Stimulated activated naive CD8-positive, alpha-beta T cell treated with anti-CD3 and anti-CD28 coated beads, Interleukin-15, amount 100 ng/mL, for 72 hours (primary cell): ENCODE data around the gene NUCB1.

Source experiments
- ATAC-seq: fragments of 150-1000 bp; cut with Tn5 transposase; 2 replicates; pipeline ENCODE4 v1.10.0; 2021; ENCODE audit warnings: mild to moderate bottlenecking, moderate library complexity
- DNase-seq, 2 donors: peaks; one replicate each; pipeline ENCODE4 v3.0.0; 2021 to 2022
- H3K27ac Mint-ChIP-seq, 2 donors: one replicate each; pipeline ENCODE4 v1.8.0; 2022; ENCODE audit warnings: mild to moderate bottlenecking in 2 of 2, mixed read lengths in 2 of 2, moderate library complexity in 2 of 2
- H3K27me3 Mint-ChIP-seq: one replicate; pipeline ENCODE4 v1.8.0; 2022; ENCODE audit warnings: mixed read lengths
- H3K4me1 Mint-ChIP-seq: one replicate; pipeline ENCODE4 v1.8.0; 2022; ENCODE audit warnings: mild to moderate bottlenecking, mixed read lengths
- H3K4me3 Mint-ChIP-seq, 2 donors: one replicate each; pipeline ENCODE4 v1.8.0; 2022; ENCODE audit warnings: mild to moderate bottlenecking in 2 of 2, mixed read lengths in 2 of 2, moderate library complexity in 1 of 2
- H3K9me3 Mint-ChIP-seq, 2 donors: one replicate each; pipeline ENCODE4 v1.8.0; 2022; ENCODE audit warnings: mixed read lengths in 2 of 2

Gene NUCB1

GRCh38 chr19:48955308-48955958, 55.3 kb downstream of the NUCB1 start:
- DNase-seq, result no peak

GRCh38 chr19:48958006-48958405, 57.9 kb downstream of the NUCB1 start:
- H3K27me3 Mint-ChIP-seq, result no peaks in the 10 kb centered on the region
- H3K4me1 Mint-ChIP-seq, result peaks cover 77% of the 10 kb centered on the region
- no peak overlapping the region for H3K4me3 Mint-ChIP-seq
- H3K9me3 Mint-ChIP-seq, result no peaks in the 10 kb centered on the region
- no peak for ATAC-seq
- H3K27ac Mint-ChIP-seq, result peak overlapping the region in 1 of 2 donors; percentile 59
- DNase-seq, result no peak

More at GRCh38 chr19:48955308-48955958, 55.3 kb downstream of the NUCB1 start:
- no peaks in the 10 kb centered on the region for H3K9me3 Mint-ChIP-seq
- H3K27ac Mint-ChIP-seq, result peak overlapping the region; percentile 96 to 99
- ATAC-seq, result no peak
- no peaks in the 10 kb centered on the region for H3K27me3 Mint-ChIP-seq
- H3K4me3 Mint-ChIP-seq, result peak overlapping the region; percentile 97 to 98
- peaks cover 54% of the 10 kb centered on the region for H3K4me1 Mint-ChIP-seq

GRCh38 chr19:48959341-48960239, 59.5 kb downstream of the NUCB1 start:
- DNase-seq, result no peak
- H3K4me3 Mint-ChIP-seq, result no peak overlapping the region
- no peak overlapping the region for H3K27ac Mint-ChIP-seq
- H3K27me3 Mint-ChIP-seq, result no peaks in the 10 kb centered on the region
- H3K4me1 Mint-ChIP-seq, result peaks cover 85% of the 10 kb centered on the region
- ATAC-seq, result no peak
- H3K9me3 Mint-ChIP-seq, result no peaks in the 10 kb centered on the region

- no peak for ATAC-seq
- H3K27me3 Mint-ChIP-seq, result no peaks in the 10 kb centered on the region
- H3K9me3 Mint-ChIP-seq, result no peaks in the 10 kb centered on the region
- peak overlapping the region in 1 of 2 donors; percentile 10 for H3K4me3 Mint-ChIP-seq
- H3K4me1 Mint-ChIP-seq, result peaks cover 87% of the 10 kb centered on the region
- peak overlapping the region in 1 of 2 donors; percentile 85 for H3K27ac Mint-ChIP-seq
- peak in 1 of 2 donors; percentile 30 for DNase-seq
These were observed 61.0 kb downstream of the NUCB1 start for GRCh38 chr19:48961051-48961649.

GRCh38 chr19:48961673-48962028, 61.5 kb downstream of the NUCB1 start:
- Mint-ChIP-seq H3K9me3 (no peaks in the 10 kb centered on the region), H3K4me3 (peak overlapping the region; percentile 92 to 96), H3K4me1 (peaks cover 87% of the 10 kb centered on the region), H3K27me3 (no peaks in the 10 kb centered on the region), H3K27ac (peak overlapping the region; percentile 93 to 98)
- ATAC-seq (no peak), DNase-seq (peak in 1 of 2 donors; percentile 27)

GRCh38 chr19:48962029-48962848, 62.1 kb downstream of the NUCB1 start:
- DNase-seq, result peak; percentile 55 to 70
- Mint-ChIP-seq H3K27me3 (no peaks in the 10 kb centered on the region), H3K27ac (peak overlapping the region; percentile 93 to 98), H3K4me1 (peaks cover 87% of the 10 kb centered on the region), H3K4me3 (peak overlapping the region; percentile 92 to 96), H3K9me3 (no peaks in the 10 kb centered on the region)
- peak; percentile 43 for ATAC-seq

- Mint-ChIP-seq H3K27ac (peak overlapping the region; percentile 93 to 98), H3K9me3 (no peaks in the 10 kb centered on the region), H3K27me3 (no peaks in the 10 kb centered on the region), H3K4me1 (peaks cover 87% of the 10 kb centered on the region), H3K4me3 (peak overlapping the region; percentile 92 to 96)
- DNase-seq (no peak), ATAC-seq (no peak)
These were observed 62.7 kb downstream of the NUCB1 start for GRCh38 chr19:48962849-48963165.

- peaks cover 89% of the 10 kb centered on the region for H3K4me1 Mint-ChIP-seq
- peak overlapping the region; percentile 93 to 98 for H3K27ac Mint-ChIP-seq
- H3K4me3 Mint-ChIP-seq, result peak overlapping the region; percentile 92 to 96
- no peaks in the 10 kb centered on the region for H3K9me3 Mint-ChIP-seq
- ATAC-seq (peak; percentile 35), DNase-seq (peak; percentile 69 to 83)
- no peaks in the 10 kb centered on the region for H3K27me3 Mint-ChIP-seq
These were observed 63.5 kb downstream of the NUCB1 start for GRCh38 chr19:48963371-48964204.

- no peaks in the 10 kb centered on the region for H3K27me3 Mint-ChIP-seq
These were observed 64.3 kb downstream of the NUCB1 start for GRCh38 chr19:48964205-48965039.

GRCh38 chr19:48965040-48965805, 65.1 kb downstream of the NUCB1 start, which contains the start of gene FTL:
FTL (plus strand) TSS chr19:48965309; CDS start chr19:48965508, 199 bp downstream.
- peak within 1 kb of the TSS; percentile 96 to 98 for H3K27ac Mint-ChIP-seq
- peak; percentile 73 for ATAC-seq
- peaks cover 82% of the 10 kb centered on the region for H3K4me1 Mint-ChIP-seq
- no peaks in the 10 kb centered on the region for H3K27me3 Mint-ChIP-seq
- H3K9me3 Mint-ChIP-seq, result no peaks in the 10 kb centered on the region
- peak; percentile 95 for DNase-seq
- H3K4me3 Mint-ChIP-seq, result peak within 1 kb of the TSS; percentile 92 to 96

More at GRCh38 chr19:48964205-48965039, 64.3 kb downstream of the NUCB1 start:
- ATAC-seq (no peak), DNase-seq (peak in 1 of 2 donors; percentile 26)
- H3K27ac Mint-ChIP-seq, result peak overlapping the region; percentile 93 to 98
- peaks cover 85% of the 10 kb centered on the region for H3K4me1 Mint-ChIP-seq
- H3K4me3 Mint-ChIP-seq, result peak overlapping the region; percentile 92 to 96
- no peaks in the 10 kb centered on the region for H3K9me3 Mint-ChIP-seq

GRCh38 chr19:48965806-48966540, 65.9 kb downstream of the NUCB1 start:
- ATAC-seq (peak; percentile 59), DNase-seq (peak; percentile 87 to 91)
- Mint-ChIP-seq H3K4me3 (peak overlapping the region; percentile 92 to 96), H3K27ac (peak overlapping the region; percentile 96 to 98), H3K27me3 (no peaks in the 10 kb centered on the region), H3K9me3 (no peaks in the 10 kb centered on the region), H3K4me1 (peaks cover 83% of the 10 kb centered on the region)

GRCh38 chr19:48966541-48967345, 66.6 kb downstream of the NUCB1 start:
- no peak for ATAC-seq
- Mint-ChIP-seq H3K4me1 (peaks cover 78% of the 10 kb centered on the region), H3K4me3 (peak overlapping the region; percentile 92 to 96), H3K9me3 (no peaks in the 10 kb centered on the region), H3K27me3 (no peaks in the 10 kb centered on the region), H3K27ac (peak overlapping the region in 1 of 2 donors; percentile 96)
- DNase-seq, result no peak
